Smooth muscle cell (in vitro differentiated cells): Measurements from ENCODE around the gene ASCL5. TPM values are rescaled to one million over a fixed set of nuclear protein-coding genes. Genes with fewer than 3 reads are reported as not detected.

Experiments
- DNase-seq: peaks from one replicate; lab custom pipeline; 2025; ENCODE audit not compliant: unreplicated experiment; lab: John Stamatoyannopoulos, UW
- H2AFZ ChIP-seq: fragments of 200-600 bp; sonication (generic); 2 replicates; pipeline ENCODE4 v1.6.0; 2016; ENCODE audit warnings: antibody characterized with exemption, low read depth, mild to moderate bottlenecking
- H3F3A ChIP-seq: fragments of 200-600 bp; sonication (generic); 2 replicates; pipeline ENCODE4 v1.6.0; 2017; ENCODE audit warnings: antibody characterized with exemption, low read depth
- H3K27ac ChIP-seq: fragments of 200-600 bp; sonication (generic); 2 replicates; pipeline ENCODE4 v1.5.1; 2016; ENCODE audit warnings: low read depth, mild to moderate bottlenecking
- H3K27me3 ChIP-seq: fragments of 200-600 bp; sonication (generic); 2 replicates; pipeline ENCODE4 v1.6.1; 2016; ENCODE audit warnings: low read depth, mild to moderate bottlenecking
- H3K36me3 ChIP-seq: fragments of 200-600 bp; sonication (generic); 2 replicates; pipeline ENCODE4 v1.5.1; 2016; ENCODE audit warnings: low read depth
- H3K4me1 ChIP-seq: fragments of 200-600 bp; sonication (generic); 2 replicates; pipeline ENCODE4 v1.5.1; 2016; ENCODE audit warnings: low read depth
- H3K4me2 ChIP-seq: fragments of 200-600 bp; sonication (generic); 2 replicates; pipeline ENCODE4 v1.6.0; 2016; ENCODE audit warnings: mild to moderate bottlenecking
- H3K4me3 ChIP-seq: fragments of 200-600 bp; sonication (generic); 2 replicates; pipeline ENCODE4 v1.5.1; 2016; ENCODE audit warnings: mild to moderate bottlenecking
- H3K79me2 ChIP-seq: fragments of 200-600 bp; sonication (generic); 2 replicates; pipeline ENCODE4 v1.6.0; 2016; ENCODE audit warnings: low read depth, mild to moderate bottlenecking
- H3K9ac ChIP-seq: fragments of 200-600 bp; sonication (generic); 2 replicates; pipeline ENCODE4 v1.6.0; 2016; ENCODE audit warnings: low read depth
- H3K9me3 ChIP-seq: fragments of 200-600 bp; sonication (generic); replicated peaks from 2 replicates; pipeline ENCODE4 v1.5.1; 2016; ENCODE audit warnings: low read depth
- H4K20me1 ChIP-seq: fragments of 200-600 bp; sonication (generic); 2 replicates; pipeline ENCODE4 v1.6.0; 2016; ENCODE audit warnings: low read depth
- CTCF ChIP-seq: fragments of 200-600 bp; sonication (generic); IDR thresholded peaks from 2 replicates; pipeline ENCODE4 v1.5.1; 2017; ENCODE audit warnings: borderline replicate concordance, mild to moderate bottlenecking, antibody characterized with exemption; ENCODE audit not compliant: insufficient read depth, poor library complexity, severe bottlenecking
- WGBS: methylation state at CpG from one replicate; pipeline ENCODE4 v1.1.7; 2016; ENCODE audit warnings: low lambda C conversion rate; 5-methylcytosine and 5-hydroxymethylcytosine counted together
- polyA plus RNA-seq: library from polyadenylated mRNA; unstranded; fragments of >200 nt; fragmentation: Nextera tagmentation; extraction: Ambion mirVana; gene quantifications from 2 replicates; pipeline ENCODE4 v1.2.1, GENCODE V29; 2016
- total RNA-seq: library from RNA; depleted of rRNA; stranded (reverse); fragments of >200 nt; gene quantifications from 2 replicates; pipeline ENCODE4 v1.2.3, GENCODE V29; 2014

ASCL5 gene
- total and polyA plus RNA-seq, 2 experiments from 2014 or later, result not detected

GRCh38 chr1:201154389-201155165 is 27.6 kb upstream of the ASCL5 start, which contains the start of gene TMEM9:
Gene TMEM9, minus strand, starts transcription at chr1:201154474. Its CDS starts 551 bp downstream, at chr1:201153923.
- DNase-seq, result peak; percentile 84
- H3K9ac ChIP-seq, result peak within 1 kb of the TSS; percentile 65
- H3K9me3 ChIP-seq, result no peaks in the 10 kb centered on the region
- H3F3A ChIP-seq, result no peaks in the 10 kb centered on the region
- H2AFZ ChIP-seq, result peak within 1 kb of the TSS; percentile 90
- H4K20me1 ChIP-seq, result peaks cover 13% of the 10 kb centered on the region
- H3K27ac ChIP-seq, result no peak within 1 kb of the TSS
- H3K4me2 ChIP-seq, result peak within 1 kb of the TSS; percentile 86
- H3K4me3 ChIP-seq, result peak within 1 kb of the TSS; percentile 76
- peaks cover 13% of the 10 kb centered on the region for H3K4me1 ChIP-seq
- H3K27me3 ChIP-seq, result no peaks in the 10 kb centered on the region
- TF ChIP-seq CTCF, result no peak
- WGBS, result 19% methylated on average over 31 of the region's 31 CpGs
- peaks cover 20% of the 10 kb centered on the region for H3K36me3 ChIP-seq
- peaks cover 23% of the 10 kb centered on the region for H3K79me2 ChIP-seq

- H3K36me3 ChIP-seq, result peaks cover 24% of the 10 kb centered on the region
- H3K9me3 ChIP-seq, result no peaks in the 10 kb centered on the region
- no peaks in the 10 kb centered on the region for H3F3A ChIP-seq
- H3K79me2 ChIP-seq, result peaks cover 23% of the 10 kb centered on the region
- H3K4me2 ChIP-seq, result peak overlapping the region; percentile 86
- peak overlapping the region; percentile 76 for H3K4me3 ChIP-seq
- no peaks in the 10 kb centered on the region for H3K27me3 ChIP-seq
- peaks cover 13% of the 10 kb centered on the region for H3K4me1 ChIP-seq
- no peak overlapping the region for H3K27ac ChIP-seq
- H3K9ac ChIP-seq, result peak overlapping the region; percentile 65
- no peak for TF ChIP-seq CTCF
- peak overlapping the region; percentile 90 for H2AFZ ChIP-seq
- 2% methylated on average over 24 of the region's 37 CpGs for WGBS
- peak; percentile 83 for DNase-seq
- peaks cover 20% of the 10 kb centered on the region for H4K20me1 ChIP-seq
Observed at GRCh38 chr1:201153474-201154388, 26.7 kb upstream of the ASCL5 start.

- Histone ChIP-seq H3K27me3 (no peaks in the 10 kb centered on the region), H3F3A (no peaks in the 10 kb centered on the region), H2AFZ (no peak overlapping the region), H3K9me3 (no peaks in the 10 kb centered on the region), H3K4me1 (peaks cover 8% of the 10 kb centered on the region), H3K27ac (no peak overlapping the region), H3K4me2 (no peak overlapping the region), H3K79me2 (peaks cover 23% of the 10 kb centered on the region), H3K9ac (no peak overlapping the region), H3K36me3 (peaks cover 24% of the 10 kb centered on the region), H4K20me1 (peaks cover 43% of the 10 kb centered on the region), H3K4me3 (no peak overlapping the region)
- TF ChIP-seq CTCF, result peak; percentile 25
- DNase-seq, result no peak
- WGBS, result 89% methylated on average over 4 of the region's 4 CpGs
Observed at GRCh38 chr1:201149400-201149799, 22.4 kb upstream of the ASCL5 start.
